NCI-H1092 treated with DMSO at 0.1 percent for 48 hours (cell line): ENCODE measurements around the gene PKN1.

Source experiments
- DNase-seq: peaks from one replicate; lab custom pipeline; 2025; lab: John Stamatoyannopoulos, UW

Gene PKN1

GRCh38 chr19:14467391-14467790, 34.3 kb downstream of the PKN1 start:
- no peak for DNase-seq

- no peak for DNase-seq
Observed at GRCh38 chr19:14467816-14468215, 34.7 kb downstream of the PKN1 start.

DNA sequence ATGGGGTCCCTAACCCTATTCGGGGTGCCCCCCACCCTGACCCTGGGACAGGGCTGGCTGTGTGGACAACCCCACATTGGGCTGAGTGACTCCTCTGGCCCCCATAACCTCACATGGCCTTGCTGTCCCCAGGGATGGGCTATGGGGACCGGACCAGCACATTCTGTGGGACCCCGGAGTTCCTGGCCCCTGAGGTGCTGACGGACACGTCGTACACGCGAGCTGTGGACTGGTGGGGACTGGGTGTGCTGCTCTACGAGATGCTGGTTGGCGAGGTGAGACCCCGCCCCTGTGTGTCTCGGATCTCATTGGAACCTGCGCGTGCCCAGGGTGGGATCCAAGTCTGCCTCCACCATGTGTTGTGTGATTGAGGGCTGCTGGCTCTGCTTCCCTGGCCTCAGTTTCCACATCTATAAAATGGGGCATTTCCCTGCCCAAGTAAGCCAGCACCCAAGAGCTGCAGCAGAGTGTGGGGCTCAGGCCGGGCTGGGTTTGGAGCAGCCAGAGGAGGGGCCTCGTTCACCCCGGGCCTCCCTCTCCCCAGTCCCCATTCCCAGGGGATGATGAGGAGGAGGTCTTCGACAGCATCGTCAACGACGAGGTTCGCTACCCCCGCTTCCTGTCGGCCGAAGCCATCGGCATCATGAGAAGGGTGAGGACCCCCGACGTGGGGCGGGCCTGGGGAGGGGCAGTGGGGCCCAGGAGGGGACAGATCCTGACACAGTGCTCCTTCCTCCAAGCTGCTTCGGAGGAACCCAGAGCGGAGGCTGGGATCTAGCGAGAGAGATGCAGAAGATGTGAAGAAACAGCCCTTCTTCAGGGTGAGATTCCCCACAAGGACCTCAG, 37.1 kb downstream of the PKN1 start:
- DNase-seq = no peak

DNA sequence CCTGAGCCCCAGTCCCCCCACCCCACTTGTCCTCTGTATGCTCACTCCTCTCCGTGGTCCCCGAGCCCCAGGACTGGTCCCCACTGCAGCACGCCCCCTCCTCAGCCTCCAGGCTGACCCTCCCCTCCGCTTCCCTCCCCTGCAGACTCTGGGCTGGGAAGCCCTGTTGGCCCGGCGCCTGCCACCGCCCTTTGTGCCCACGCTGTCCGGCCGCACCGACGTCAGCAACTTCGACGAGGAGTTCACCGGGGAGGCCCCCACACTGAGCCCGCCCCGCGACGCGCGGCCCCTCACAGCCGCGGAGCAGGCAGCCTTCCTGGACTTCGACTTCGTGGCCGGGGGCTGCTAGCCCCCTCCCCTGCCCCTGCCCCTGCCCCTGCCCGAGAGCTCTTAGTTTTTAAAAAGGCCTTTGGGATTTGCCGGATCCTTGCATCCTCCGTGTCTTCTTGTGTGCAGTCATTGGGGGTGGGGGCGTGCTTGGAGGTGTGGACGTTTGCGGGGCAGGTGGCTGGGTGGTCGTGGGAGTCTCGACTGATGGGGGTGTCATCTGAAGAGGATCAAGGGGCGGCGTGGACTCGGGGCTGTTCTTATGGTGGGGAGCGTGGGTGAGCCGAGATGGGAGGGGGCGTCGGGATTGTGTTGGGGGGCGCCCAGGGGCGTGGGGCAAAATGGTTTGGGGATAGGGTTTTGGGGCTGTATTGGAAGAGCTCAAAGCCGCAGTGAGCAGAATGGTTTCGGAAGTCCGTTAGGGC, 38.5 kb downstream of the PKN1 start:
- no peak for DNase-seq

GRCh38 chr19:14472202-14472938, 39.3 kb downstream of the PKN1 start:
- DNase-seq = peak; percentile 68

DNA sequence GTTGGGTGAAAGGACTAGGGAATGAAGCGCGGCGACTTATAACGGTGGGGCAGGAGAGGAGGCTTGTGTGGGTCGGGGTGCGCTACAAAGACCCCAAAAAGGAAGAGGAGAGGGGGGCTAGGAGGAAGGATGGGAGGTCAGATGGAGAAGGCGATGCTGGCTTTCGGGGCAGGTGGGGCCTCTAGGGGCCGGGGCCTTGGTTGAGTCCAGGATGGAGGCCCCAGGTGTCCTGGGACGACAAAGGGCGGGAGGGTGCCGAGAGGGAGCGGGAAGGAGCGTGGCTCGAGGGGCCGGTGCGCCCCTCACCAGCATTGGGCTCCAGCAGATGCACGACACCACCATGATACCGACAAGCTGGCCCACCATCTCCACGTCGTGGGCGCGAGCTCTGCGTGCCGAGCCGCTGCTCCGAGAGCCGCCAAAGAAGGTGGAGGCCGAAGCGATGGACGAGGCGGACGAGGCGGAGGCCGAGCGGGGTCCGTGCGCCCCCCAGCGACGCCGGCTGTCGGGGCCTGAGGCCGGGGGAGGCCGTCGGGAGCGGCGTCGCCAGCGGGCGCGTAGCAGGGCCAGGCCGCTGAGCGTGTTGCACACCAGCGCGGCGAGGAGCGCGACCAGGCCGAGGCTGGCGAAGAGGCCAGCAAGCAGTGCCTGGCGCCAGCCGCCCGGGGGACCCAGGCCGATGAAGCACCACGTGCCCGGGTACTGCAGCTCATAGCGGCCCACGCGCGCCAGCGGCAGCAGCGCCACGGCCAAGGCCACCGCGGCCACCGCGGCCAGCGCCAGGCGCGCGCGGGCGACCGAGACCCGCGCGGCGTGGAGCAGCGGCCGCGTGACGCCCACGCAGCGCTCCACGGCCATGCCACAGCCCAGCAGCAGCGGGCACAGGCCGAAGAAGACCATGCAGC, 40.2 kb downstream of the PKN1 start:
- no peak for DNase-seq

DNA sequence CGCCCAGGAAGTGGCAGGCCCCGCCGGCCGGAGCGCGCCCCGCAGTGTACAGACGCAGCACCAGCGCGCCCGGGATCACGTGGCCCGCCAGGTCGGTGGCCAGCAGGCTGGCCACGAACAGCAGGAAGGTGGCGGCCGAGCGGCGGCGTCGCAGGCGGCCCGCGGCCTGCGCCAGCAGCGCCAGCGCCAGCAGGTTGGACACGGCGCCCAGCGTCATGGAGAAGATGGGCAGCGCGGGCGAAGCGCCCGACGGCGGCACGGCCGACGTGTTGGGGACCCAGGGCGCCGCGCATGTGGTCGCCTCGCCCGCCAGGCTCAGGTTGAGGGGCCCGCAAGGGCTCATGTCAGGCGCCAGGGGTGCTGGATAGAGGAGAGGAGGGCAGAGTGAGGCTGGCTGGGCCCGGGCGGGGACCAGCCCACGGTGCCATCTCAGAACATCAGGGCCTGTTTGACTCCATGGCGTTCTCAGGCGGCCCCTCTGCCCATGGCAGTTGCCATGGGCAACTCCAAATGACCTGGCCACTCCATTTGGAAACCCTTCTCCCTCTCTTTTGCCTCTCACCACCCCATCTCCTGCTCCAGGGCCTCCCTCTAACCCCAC, 41.0 kb downstream of the PKN1 start:
- no peak for DNase-seq

DNA sequence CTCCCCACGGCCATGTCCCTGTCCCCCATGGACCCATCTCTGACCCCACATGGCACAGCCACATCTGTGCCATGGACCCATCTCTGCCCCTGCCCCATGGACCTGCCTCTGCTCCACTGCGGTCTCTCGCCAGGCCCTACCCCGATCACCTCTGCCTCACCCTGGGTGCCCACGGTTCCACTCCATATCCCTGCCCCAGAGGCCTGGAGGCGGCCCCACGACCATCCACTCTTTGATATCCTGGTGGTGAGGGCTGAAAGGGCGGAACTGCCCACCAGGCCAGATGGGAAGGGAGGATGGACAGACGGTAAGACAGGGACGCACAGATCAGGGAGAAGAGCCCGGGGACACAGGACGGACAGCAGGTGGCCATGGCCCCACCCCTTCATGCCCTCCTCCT, 41.7 kb downstream of the PKN1 start:
- no peak for DNase-seq

DNA sequence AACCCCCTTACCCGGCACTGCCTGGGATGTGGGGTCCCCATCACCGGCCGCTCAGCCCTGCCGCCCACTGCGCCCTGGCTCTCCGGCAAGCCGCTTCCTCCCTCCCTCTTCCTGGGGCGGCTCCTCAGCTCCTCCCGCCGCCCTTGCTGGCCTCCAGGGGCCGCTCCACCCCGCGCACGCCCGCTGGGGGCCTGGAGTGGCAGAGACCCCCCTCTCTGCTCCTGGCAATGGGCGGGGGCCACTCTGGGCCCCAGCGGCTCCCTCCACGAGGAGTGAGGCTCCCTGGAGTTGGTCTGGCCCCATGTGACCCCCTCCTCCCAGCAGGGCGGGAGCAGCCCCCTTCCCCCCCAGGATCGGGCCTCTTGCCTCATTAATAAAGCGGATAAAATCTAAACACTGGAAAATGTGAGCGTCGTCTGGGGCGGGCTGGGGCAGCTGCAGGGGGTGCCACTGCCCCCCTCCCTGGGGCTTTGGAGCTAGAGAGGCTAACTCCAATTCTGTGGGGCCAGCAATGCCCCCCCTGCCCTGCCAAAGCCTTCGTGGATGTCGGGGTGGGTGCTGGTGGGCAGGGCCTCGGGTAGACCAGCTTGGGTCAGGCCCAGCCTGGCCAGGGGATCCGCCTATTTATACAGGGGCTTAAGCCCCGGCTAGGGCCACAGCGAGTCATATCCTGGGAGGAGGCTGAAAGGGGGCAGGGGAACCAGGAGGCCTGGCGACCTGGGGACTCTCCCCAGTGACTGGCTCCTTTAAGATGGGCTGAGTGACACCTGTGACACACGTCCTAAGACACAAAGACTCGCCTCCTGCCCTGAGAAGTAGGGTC, 42.4 kb downstream of the PKN1 start, which contains the start of gene PTGER1:
TSS of gene PTGER1 (minus strand) at position 104 of the 823 bp plus-strand sequence. CDS start 1,034 bp downstream, outside the sequence.
- DNase-seq = no peak

GRCh38 chr19:14476327-14476672, 43.2 kb downstream of the PKN1 start:
- DNase-seq = no peak

DNA sequence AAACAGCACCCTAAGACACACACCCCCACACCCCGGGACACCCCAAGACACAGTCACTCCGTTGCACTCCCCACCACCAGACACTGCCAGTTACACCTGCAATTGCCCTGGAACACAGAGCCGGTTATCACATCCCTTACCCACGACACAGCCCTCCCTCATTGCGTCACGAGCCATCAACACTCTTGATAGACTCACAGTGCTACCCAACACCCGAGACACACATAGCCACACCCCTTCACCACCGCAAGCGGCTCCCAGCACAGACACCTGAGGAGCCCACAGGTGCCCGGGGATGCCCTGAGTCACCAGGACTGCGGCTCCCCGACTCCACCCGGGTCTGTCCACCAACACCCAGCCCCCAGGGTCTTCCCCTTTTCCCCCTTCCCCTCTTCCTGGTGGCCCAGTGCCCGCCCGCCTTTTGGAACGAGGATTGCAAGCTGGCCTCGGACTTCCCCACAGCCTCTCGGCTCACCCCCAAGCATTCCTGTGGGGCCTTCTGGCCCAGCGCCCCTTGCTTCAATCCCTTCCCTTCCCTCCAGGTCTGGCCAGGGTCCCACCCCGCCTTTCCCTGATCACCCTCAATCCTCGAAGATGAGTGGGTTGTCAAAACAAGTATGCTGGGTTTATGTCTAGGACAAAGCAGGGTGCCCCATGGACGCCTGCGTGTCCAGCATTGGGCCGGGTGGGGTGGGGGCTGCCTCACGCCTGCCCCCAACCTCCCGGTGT, 43.7 kb downstream of the PKN1 start:
- DNase-seq = no peak

GRCh38 chr19:14477418-14478112, 44.5 kb downstream of the PKN1 start:
- no peak for DNase-seq

GRCh38 chr19:14478113-14478545, 45.0 kb downstream of the PKN1 start:
- DNase-seq = no peak

- no peak for DNase-seq
Observed at GRCh38 chr19:14479309-14479974, 46.3 kb downstream of the PKN1 start.

DNA sequence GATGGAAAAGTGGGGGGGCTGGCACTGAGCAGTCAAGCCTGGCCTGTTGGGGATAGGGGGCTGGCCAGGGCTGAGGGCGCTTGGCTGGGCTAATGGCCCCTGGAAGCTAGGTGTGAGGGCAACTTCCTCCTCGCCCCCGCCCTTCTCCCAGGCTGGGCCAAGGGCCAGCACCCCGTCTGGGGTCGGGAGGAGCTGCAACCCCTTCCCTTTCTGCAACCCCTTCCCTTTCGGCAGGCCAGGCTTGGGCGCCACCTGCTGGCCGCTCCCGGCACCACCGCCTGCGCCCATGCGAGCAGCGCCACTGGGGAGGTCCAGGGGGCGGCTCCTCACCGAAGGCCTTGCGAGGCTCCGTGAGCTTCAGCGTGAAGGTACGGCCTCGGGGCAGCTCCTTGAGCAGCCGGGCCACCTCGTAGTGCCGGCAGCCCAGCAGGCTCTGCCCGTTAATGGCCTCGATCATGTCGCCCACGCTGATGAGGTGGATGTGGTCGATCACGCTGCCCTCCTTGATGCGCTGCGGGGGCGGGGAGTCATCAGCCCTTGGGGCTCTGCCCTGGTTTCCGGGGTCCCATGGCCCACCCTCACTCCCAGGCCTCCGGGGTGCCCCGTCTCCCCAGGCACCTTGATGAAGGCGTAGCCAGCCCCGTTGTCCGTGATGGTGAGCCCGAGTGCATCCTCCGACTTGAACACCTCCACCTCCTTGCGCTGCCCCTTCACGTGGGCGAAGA, 47.0 kb downstream of the PKN1 start:
- DNase-seq = no peak

DNA sequence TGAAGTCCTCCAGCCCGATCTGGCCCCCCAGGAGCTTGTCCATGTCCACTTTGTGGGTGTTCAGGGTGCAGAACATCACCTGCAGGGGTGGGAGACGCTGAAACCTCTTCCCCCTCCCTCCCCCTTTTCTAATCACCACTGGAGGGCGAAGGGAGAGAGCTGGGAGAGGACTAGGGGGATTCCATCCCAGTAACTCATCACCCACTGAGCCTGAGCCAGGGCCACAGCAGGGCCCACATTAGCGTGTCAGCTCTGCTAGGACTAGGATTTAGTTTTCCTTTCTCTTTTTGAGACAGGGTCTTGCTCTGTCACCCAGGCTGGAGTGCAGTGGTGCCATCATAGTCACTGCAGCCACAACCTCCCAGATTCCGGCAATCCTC, 47.6 kb downstream of the PKN1 start:
- no peak for DNase-seq

DNA sequence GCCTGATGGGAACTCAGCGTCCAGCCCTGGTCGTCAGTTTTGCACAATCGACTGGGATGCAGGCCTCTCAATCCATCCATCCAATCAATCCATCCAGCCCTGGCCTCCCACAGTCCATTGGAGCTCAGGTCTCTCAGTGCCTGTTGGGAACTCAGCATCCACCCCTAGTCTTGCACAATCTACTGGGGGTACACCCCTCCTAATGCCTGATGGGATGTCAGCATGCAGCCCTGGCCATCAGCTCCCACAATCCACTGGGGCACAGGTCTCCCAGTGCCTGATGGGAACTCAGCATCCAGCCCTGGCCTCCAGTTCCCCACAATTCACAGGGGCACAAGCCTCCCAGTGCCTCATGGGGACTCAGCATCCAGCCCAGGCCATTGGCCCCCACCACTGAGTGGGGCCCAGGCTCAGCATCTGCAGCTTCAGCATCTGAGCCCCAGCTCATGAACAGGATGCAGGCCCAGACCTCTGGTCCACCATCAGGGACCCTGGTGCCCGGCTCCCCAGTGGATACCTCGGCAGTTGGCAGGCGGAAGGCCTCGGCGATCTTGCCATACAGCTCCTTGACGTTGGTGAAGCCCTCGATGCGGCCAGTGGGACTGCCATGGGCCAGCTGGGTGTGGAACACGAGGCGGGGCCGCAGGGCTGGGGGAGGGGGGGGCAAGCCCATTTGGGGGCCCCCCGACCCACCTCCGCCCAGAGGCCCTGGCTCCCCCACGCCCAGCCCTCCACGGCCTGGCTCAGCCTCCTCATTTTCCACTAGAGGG, 49.3 kb downstream of the PKN1 start:
- DNase-seq = no peak
